HepG2 (cell line): ENCODE measurements around the gene CHRNG. TPM values are rescaled to one million over a fixed set of nuclear protein-coding genes. Genes with fewer than 3 reads are reported as not detected.

Experiments
- ATAC-seq: fragments of 200-7000 bp; cut with Tn5 transposase; 3 replicates; pipeline ENCODE4 v1.9.1; 2020; ENCODE audit warnings: mild to moderate bottlenecking, moderate library complexity
- BruUV-seq: library from RNA; stranded (reverse); fragments of 400-500 nt; replicated peaks from 2 replicates; lab custom pipeline; 2021; lab: Mats Ljungman, UMichigan
- CTCF ChIA-PET: fragments of 300-600 bp; formaldehyde crosslinking; extraction: SDS; loops from one replicate; lab custom pipeline; 2021; ENCODE audit warnings: low total read pairs, inconsistent platforms, low intra/inter-chr PET ratio; lab: Yijun Ruan, JAX
- POLR2A ChIA-PET: fragments of 350-600 bp; sonication (Branson Sonifier 250); formaldehyde crosslinking; loops from one replicate; lab custom pipeline; 2020; ENCODE audit warnings: antibody characterized with exemption, inconsistent platforms; lab: Yijun Ruan, JAX
- DNase-seq: peaks from one replicate; pipeline ENCODE4 v3.0.0-alpha.2; 2015; ENCODE audit warnings: low spot score
- FAIRE-seq: peaks from 3 replicates; lab custom pipeline; 2011; peaks lifted over from hg19 to GRCh38; lab: Jason Lieb, UNC
- H2AFZ ChIP-seq: one replicate; pipeline ENCODE4 v1.6.1; 2011; ENCODE audit warnings: low read length, inconsistent platforms
- H3K27ac ChIP-seq: fragments of 300-600 bp; 3 replicates; pipeline ENCODE4 v1.8.0; 2011; ENCODE audit warnings: mixed run types, mild to moderate bottlenecking, mixed read lengths, low read length, inconsistent platforms; ENCODE audit not compliant: insufficient read depth; ENCODE audit errors: extremely low read length
- H3K27me3 ChIP-seq, 2 experiments: fragments of 200-600 bp in 1 of 2; 2 replicates in 1 of 2; 3 replicates in 1 of 2; pipeline versions ENCODE4 v1.6.0 to v1.8.0; 2011; ENCODE audit warnings: low read length in 2 of 2, mild to moderate bottlenecking in 2 of 2, moderate library complexity in 2 of 2, inconsistent platforms in 1 of 2; ENCODE audit not compliant: insufficient read depth in 2 of 2, control insufficient read depth in 1 of 2
- H3K36me3 ChIP-seq, 2 experiments: fragments of 200-600 bp in 1 of 2; replicated peaks in 1 of 2; 2 replicates in 1 of 2; 3 replicates in 1 of 2; pipeline versions ENCODE4 v1.5.1 to v1.8.0; 2011; ENCODE audit warnings: low read length in 2 of 2, inconsistent platforms in 1 of 2; ENCODE audit not compliant: insufficient read depth in 2 of 2, control insufficient read depth in 1 of 2
- H3K4me1 ChIP-seq: 2 replicates; pipeline ENCODE4 v1.5.1; 2012; ENCODE audit warnings: low read length, inconsistent platforms; ENCODE audit not compliant: insufficient read depth
- H3K4me2 ChIP-seq: 2 replicates; pipeline ENCODE4 v1.6.0; 2011; ENCODE audit warnings: low read depth, low read length, inconsistent platforms
- H3K4me3 ChIP-seq, 3 experiments: fragments of 200-600 bp in 1 of 3; sonication (generic), shearing (Covaris generic) in 1 of 3; replicated peaks in 1 of 3; 2 replicates each; pipeline ENCODE4 v1.5.1; 2011 to 2016; ENCODE audit warnings: low read length in 3 of 3, inconsistent platforms in 2 of 3, low read depth in 2 of 3, mild to moderate bottlenecking in 2 of 3, control low read depth in 1 of 3, mixed read lengths in 1 of 3; ENCODE audit not compliant: insufficient read depth in 1 of 3
- H3K79me2 ChIP-seq: one replicate; pipeline ENCODE4 v1.6.1; 2011; ENCODE audit warnings: low read length, inconsistent platforms; ENCODE audit not compliant: insufficient read depth
- H3K9ac ChIP-seq: 2 replicates; pipeline ENCODE4 v1.6.0; 2011; ENCODE audit warnings: mild to moderate bottlenecking, low read depth, low read length, inconsistent platforms; ENCODE audit not compliant: insufficient read depth
- H3K9me3 ChIP-seq: 2 replicates; pipeline ENCODE4 v1.5.1; 2012; ENCODE audit warnings: mild to moderate bottlenecking, low read length
- H4K20me1 ChIP-seq: 2 replicates; pipeline ENCODE4 v1.6.0; 2011; ENCODE audit warnings: inconsistent platforms, mild to moderate bottlenecking, low read length, moderate library complexity; ENCODE audit not compliant: insufficient read depth
- POLR2A ChIP-seq, 2 experiments: IDR thresholded peaks; 2 replicates each; pipeline ENCODE4 v1.6.1; 2011; ENCODE audit warnings: low read depth in 2 of 2, low read length in 2 of 2, mild to moderate bottlenecking in 1 of 2, moderate library complexity in 1 of 2; ENCODE audit not compliant: insufficient read depth in 1 of 2
- ZGPAT ChIP-seq: IDR thresholded peaks from 2 replicates; pipeline ENCODE4 v1.6.1; 2016; ENCODE audit warnings: mild to moderate bottlenecking
- WGBS: methylation state at CpG from one replicate; pipeline ENCODE4 v1.1.6; 2017; ENCODE audit warnings: low lambda C conversion rate; 5-methylcytosine and 5-hydroxymethylcytosine counted together
- in situ Hi-C: cut with HindIII; loops from 2 replicates; pipeline ENCODE4 v1.10.0; 2017; ENCODE audit warnings: low pct_unique_long_range_greater_than_20kb; ENCODE audit not compliant: extremely low pct_ligation_motif_present
- intact Hi-C: fragments of 100-400 bp; cut with micrococcal nuclease; formaldehyde crosslinking; loops from one replicate; pipeline ENCODE4 v1.10.0; 2022; ENCODE audit not compliant: unreplicated experiment
- polyA plus RNA-seq, 8 experiments: library from polyadenylated mRNA; depleted of rRNA in 3 of 8; stranded (reverse) in 7 of 8; unstranded in 1 of 8; fragments of >200 nt; fragmentation: Illumina TruSeq in 4 of 8; extraction: Trizol in 4 of 8; gene quantifications; 2 replicates each; pipeline versions ENCODE4 v1.2.1 to v1.2.3, GENCODE V29; 2011 to 2016; ENCODE audit warnings: low read depth in 4 of 8, missing spikeins in 1 of 8, mixed read lengths in 1 of 8; ENCODE audit not compliant: insufficient read depth in 1 of 8
- total RNA-seq, 5 experiments: library from RNA; depleted of rRNA; stranded (reverse); fragments of >200 nt; fragmentation: Illumina TruSeq; extraction: Trizol; gene quantifications; 2 replicates each; pipeline ENCODE4 v1.2.3, GENCODE V29; 2016; ENCODE audit warnings: low read depth in 1 of 5

CHRNG gene
- total and polyA plus RNA-seq, 2 of the 13 experiments (the other 11 are each of a cell fraction or from before 2014, with no cell fraction given) = not detected

GRCh38 chr2:232542715-232543467, 3.4 kb downstream of the CHRNG start (continued):
- peak in 1 of 2 experiments; percentile 44; a peak in 2 of 4 replicates for TF ChIP-seq POLR2A (IDR thresholded peaks at IDR 0.05; ENCODE audit: insufficient read depth in 1 of 2, low read depth in 2 of 2, low read length in 2 of 2)

- no peaks in the 10 kb centered on the region; a peak in 1 of 5 replicates for H3K27me3 ChIP-seq
- FAIRE-seq = no peak
- in situ Hi-C loops = no loop called here
- peaks cover 11% of the 10 kb centered on the region; the same call in 1 of the 2 replicates for H3K4me1 ChIP-seq
- H3K79me2 ChIP-seq = peaks cover 7% of the 10 kb centered on the region
- POLR2A ChIA-PET = no interaction called here
- H3K4me3 ChIP-seq = no peak overlapping the region
- H3K9ac ChIP-seq = no peak overlapping the region
- H3K9me3 ChIP-seq = peaks cover 2% of the 10 kb centered on the region; the same call in 1 of the 2 replicates
- WGBS = 85% methylated on average over 14 of the region's 14 CpGs
- ATAC-seq = no peak
- CTCF ChIA-PET = no interaction called here
- intact Hi-C loops = no loop called here
- no peak overlapping the region for H3K27ac ChIP-seq
- BruUV-seq = no TSS peak
- no peak for TF ChIP-seq ZGPAT (CRISPR knock-in tag)
- peak in 1 of 2 experiments; percentile 16; a peak in 1 of 4 replicates for TF ChIP-seq POLR2A (IDR thresholded peaks at IDR 0.05; ENCODE audit: insufficient read depth in 1 of 2, low read depth in 2 of 2, low read length in 2 of 2)
- peaks cover 4 to 8% of the 10 kb centered on the region in 2 experiments; a peak in 4 of 5 replicates for H3K36me3 ChIP-seq
- H3K4me2 ChIP-seq = no peak overlapping the region
- no peak overlapping the region for H2AFZ ChIP-seq
- no peak for DNase-seq
- H4K20me1 ChIP-seq = no peaks in the 10 kb centered on the region; the same call in 1 of the 2 replicates
These were observed 4.0 kb downstream of the CHRNG start for GRCh38 chr2:232543491-232543890.
